ENCODE measurements around the gene SMIM35. TPM values are rescaled to one million over a fixed set of nuclear protein-coding genes. Genes with fewer than 3 reads are reported as not detected.

The SMIM35 gene
- total and polyA plus RNA-seq, 7 donors = 0.09 TPM; not detected in 6

DNA sequence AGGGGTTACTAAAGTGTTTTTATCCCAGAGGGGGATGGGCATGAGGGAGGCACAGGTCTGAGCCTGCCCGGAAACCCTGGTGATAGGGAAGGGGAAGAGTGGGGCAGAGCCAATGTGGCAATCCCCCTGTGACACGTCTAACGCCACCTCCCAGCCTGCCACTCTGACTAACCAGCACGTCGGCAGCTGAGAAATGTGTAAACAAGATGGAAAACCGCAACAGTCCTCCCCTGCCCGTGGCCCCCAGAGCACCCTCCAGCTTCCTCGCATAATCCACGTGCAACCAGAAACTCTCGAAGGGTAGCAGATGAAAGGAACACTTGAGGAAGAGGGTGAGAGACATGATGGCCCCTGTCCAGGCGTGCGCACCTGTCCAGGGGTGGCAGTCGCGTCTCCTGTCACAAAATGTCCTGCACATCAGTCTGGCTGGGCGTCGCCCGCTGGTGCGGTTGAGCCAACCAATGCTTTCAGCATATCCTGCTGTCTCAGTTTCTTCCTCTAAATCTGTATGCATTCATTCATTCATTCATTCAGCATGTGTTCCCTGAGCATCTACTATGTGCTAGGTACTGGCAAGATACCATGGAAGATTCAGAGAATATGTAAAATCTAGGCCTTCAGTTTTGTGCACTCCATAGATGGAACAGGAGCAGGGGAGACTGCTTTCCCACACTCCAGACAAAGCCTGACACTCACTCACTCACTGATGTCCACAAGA is 5.4 kb downstream of the SMIM35 start:
- no peaks in the 10 kb centered on the region for H3K36me3 ChIP-seq (ENCODE audit: insufficient read depth in 1 of 2, low read depth in 1 of 2)
- peaks cover 21% of the 10 kb centered on the region for H3K4me1 ChIP-seq
- intact Hi-C loops (cut with DNase I) = no loop called here

GRCh38 chr11:118080296-118080695 is 6.5 kb downstream of the SMIM35 start:
- Histone ChIP-seq H3K4me1 (peaks cover 21% of the 10 kb centered on the region), H3K27ac (no peak overlapping the region), H3K4me3 (no peak overlapping the region), H3K36me3 (ENCODE audit: insufficient read depth in 1 of 2, low read depth in 1 of 2) (no peaks in the 10 kb centered on the region), H3K27me3 (ENCODE audit: insufficient read depth in 3 of 3, low read length in 2 of 3) (no peaks in the 10 kb centered on the region), H3K9me3 (no peaks in the 10 kb centered on the region)
- no peak for TF ChIP-seq CTCF (IDR thresholded peaks at IDR 0.05)
- intact Hi-C loops (cut with DNase I) = no loop called here
- peak in 1 of 2 donors; percentile 26 for DNase-seq
- WGBS, 3 donors = 78 to 88% (median 83%) methylated on average over 5 of the region's 5 CpGs
- no peak for ATAC-seq

More for the DNA sequence above, 5.4 kb downstream of the SMIM35 start:
- ATAC-seq (no peak), DNase-seq (peak in 1 of 2 donors; percentile 39)
- Histone ChIP-seq H3K4me3 (no peak overlapping the region), H3K27me3 (ENCODE audit: insufficient read depth in 3 of 3, low read length in 2 of 3) (no peaks in the 10 kb centered on the region), H3K9me3 (no peaks in the 10 kb centered on the region), H3K27ac (no peak overlapping the region)
- WGBS, 3 donors = 72 to 78% (median 75%) methylated on average over 18 of the region's 18 CpGs
- TF ChIP-seq CTCF (IDR thresholded peaks at IDR 0.05) = no peak

- Histone ChIP-seq H3K4me3 (no peak overlapping the region), H3K36me3 (ENCODE audit: insufficient read depth in 1 of 2, low read depth in 1 of 2) (no peaks in the 10 kb centered on the region), H3K4me1 (peaks cover 17% of the 10 kb centered on the region), H3K27me3 (ENCODE audit: insufficient read depth in 3 of 3, low read length in 2 of 3) (no peaks in the 10 kb centered on the region), H3K9me3 (no peaks in the 10 kb centered on the region), H3K27ac (no peak overlapping the region)
- no peak for TF ChIP-seq CTCF (IDR thresholded peaks at IDR 0.05)
- 76 to 83% (median 77%) methylated on average over 10 of the region's 10 CpGs for WGBS, 3 donors
- DNase-seq (no peak), ATAC-seq (no peak)
- intact Hi-C loops (cut with DNase I) = no loop called here
Measured at GRCh38 chr11:118079491-118079890, 7.3 kb downstream of the SMIM35 start.

DNA sequence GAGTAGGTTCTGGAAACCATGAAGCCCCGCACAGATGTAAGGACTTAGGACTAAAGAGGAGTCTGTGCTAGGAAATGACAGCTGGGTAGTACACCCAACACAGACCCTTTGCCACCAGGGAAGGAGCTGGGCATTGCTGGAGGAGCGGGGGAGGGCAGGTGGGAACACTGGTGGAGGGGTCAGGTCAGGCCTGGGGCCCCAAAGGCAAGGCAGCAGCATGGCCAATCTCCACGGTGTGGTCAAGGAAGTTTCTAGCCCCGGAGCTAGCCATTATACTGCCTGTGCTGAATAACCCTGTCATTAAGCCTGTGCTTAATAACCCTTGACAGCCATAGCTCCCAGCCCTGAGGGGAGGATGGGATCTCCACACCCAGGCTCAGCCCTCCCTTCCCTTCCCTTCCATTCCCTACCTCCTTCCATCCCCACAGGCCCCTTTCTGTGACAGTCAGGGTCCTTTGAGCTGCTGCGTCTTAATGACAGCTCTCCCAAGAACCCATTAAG is 7.8 kb downstream of the SMIM35 start:
- no peak overlapping the region for H3K27ac ChIP-seq
- WGBS, 3 donors = 72 to 76% (median 73%) methylated on average over 5 of the region's 5 CpGs
- H3K4me1 ChIP-seq = peaks cover 14% of the 10 kb centered on the region
- H3K27me3 ChIP-seq (ENCODE audit: insufficient read depth in 3 of 3, low read length in 2 of 3) = no peaks in the 10 kb centered on the region
- intact Hi-C loops (cut with DNase I) = no loop called here
- ATAC-seq = no peak
- H3K9me3 ChIP-seq = no peaks in the 10 kb centered on the region
- no peak overlapping the region for H3K4me3 ChIP-seq
- DNase-seq = peak in 1 of 2 donors; percentile 25
- no peaks in the 10 kb centered on the region for H3K36me3 ChIP-seq (ENCODE audit: insufficient read depth in 1 of 2, low read depth in 1 of 2)
- TF ChIP-seq CTCF (IDR thresholded peaks at IDR 0.05) = no peak

Measured in psoas muscle (tissue), 8 donors.